ENCODE data around the gene SCMH1. TPM values are rescaled to one million over a fixed set of nuclear protein-coding genes. Genes with fewer than 3 reads are reported as not detected.
A peak's percentile ranks its signal among the peaks of the same experiment; 100 is the strongest.

The SCMH1 gene
- total RNA-seq, 1 donor from 2014 or later = 5.0 TPM

- FAIRE-seq (no peak), DNase-seq (ENCODE audit: low read depth) (peak; percentile 85)
- H3K4me3 ChIP-seq (ENCODE audit: low read depth, low read length) = no peak overlapping the region
- H3K36me3 ChIP-seq (ENCODE audit: control insufficient read depth, insufficient read depth, low read length) = no peaks in the 10 kb centered on the region
- TF ChIP-seq, protein P1, sequence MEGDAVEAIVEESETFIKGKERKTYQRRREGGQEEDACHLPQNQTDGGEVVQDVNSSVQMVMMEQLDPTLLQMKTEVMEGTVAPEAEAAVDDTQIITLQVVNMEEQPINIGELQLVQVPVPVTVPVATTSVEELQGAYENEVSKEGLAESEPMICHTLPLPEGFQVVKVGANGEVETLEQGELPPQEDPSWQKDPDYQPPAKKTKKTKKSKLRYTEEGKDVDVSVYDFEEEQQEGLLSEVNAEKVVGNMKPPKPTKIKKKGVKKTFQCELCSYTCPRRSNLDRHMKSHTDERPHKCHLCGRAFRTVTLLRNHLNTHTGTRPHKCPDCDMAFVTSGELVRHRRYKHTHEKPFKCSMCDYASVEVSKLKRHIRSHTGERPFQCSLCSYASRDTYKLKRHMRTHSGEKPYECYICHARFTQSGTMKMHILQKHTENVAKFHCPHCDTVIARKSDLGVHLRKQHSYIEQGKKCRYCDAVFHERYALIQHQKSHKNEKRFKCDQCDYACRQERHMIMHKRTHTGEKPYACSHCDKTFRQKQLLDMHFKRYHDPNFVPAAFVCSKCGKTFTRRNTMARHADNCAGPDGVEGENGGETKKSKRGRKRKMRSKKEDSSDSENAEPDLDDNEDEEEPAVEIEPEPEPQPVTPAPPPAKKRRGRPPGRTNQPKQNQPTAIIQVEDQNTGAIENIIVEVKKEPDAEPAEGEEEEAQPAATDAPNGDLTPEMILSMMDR (IDR thresholded peaks at IDR 0.05; ENCODE audit: insufficient read depth, low read length, severe bottlenecking) = no peak
- no peaks in the 10 kb centered on the region for H3K27me3 ChIP-seq (ENCODE audit: control insufficient read depth, insufficient read depth, low read length)
Measured at GRCh38 chr1:41174170-41174569, 67.9 kb downstream of the SCMH1 start.

GRCh38 chr1:41173651-41174050 is 68.5 kb downstream of the SCMH1 start:
- Histone ChIP-seq H3K27me3 (ENCODE audit: control insufficient read depth, insufficient read depth, low read length) (no peaks in the 10 kb centered on the region), H3K4me3 (ENCODE audit: low read depth, low read length) (no peak overlapping the region), H3K36me3 (ENCODE audit: control insufficient read depth, insufficient read depth, low read length) (no peaks in the 10 kb centered on the region)
- FAIRE-seq = no peak
- TF ChIP-seq, protein P1 (IDR thresholded peaks at IDR 0.05; ENCODE audit: insufficient read depth, low read length, severe bottlenecking) = no peak
- no peak for DNase-seq (ENCODE audit: low read depth)

- no peaks in the 10 kb centered on the region for H3K27me3 ChIP-seq (ENCODE audit: control insufficient read depth, insufficient read depth, low read length)
- no peak for FAIRE-seq
- H3K36me3 ChIP-seq (ENCODE audit: control insufficient read depth, insufficient read depth, low read length) = no peaks in the 10 kb centered on the region
- no peak for DNase-seq (ENCODE audit: low read depth)
- TF ChIP-seq, protein P1 (IDR thresholded peaks at IDR 0.05; ENCODE audit: insufficient read depth, low read length, severe bottlenecking) = no peak
- no peak overlapping the region for H3K4me3 ChIP-seq (ENCODE audit: low read depth, low read length)
Measured at GRCh38 chr1:41171266-41171874, 70.7 kb downstream of the SCMH1 start.

GRCh38 chr1:41169799-41170180 is 72.3 kb downstream of the SCMH1 start:
- no peak for FAIRE-seq
- no peak for DNase-seq (ENCODE audit: low read depth)
- H3K4me3 ChIP-seq (ENCODE audit: low read depth, low read length) = no peak overlapping the region

GRCh38 chr1:41169066-41169798 is 72.9 kb downstream of the SCMH1 start:
- H3K4me3 ChIP-seq (ENCODE audit: low read depth, low read length) = no peak overlapping the region
- DNase-seq (ENCODE audit: low read depth) (no peak), FAIRE-seq (no peak)
- no peaks in the 10 kb centered on the region for H3K36me3 ChIP-seq (ENCODE audit: control insufficient read depth, insufficient read depth, low read length)
- TF ChIP-seq, protein P1 (IDR thresholded peaks at IDR 0.05; ENCODE audit: insufficient read depth, low read length, severe bottlenecking) = no peak
- no peaks in the 10 kb centered on the region for H3K27me3 ChIP-seq (ENCODE audit: control insufficient read depth, insufficient read depth, low read length)

More at GRCh38 chr1:41169799-41170180, 72.3 kb downstream of the SCMH1 start:
- H3K36me3 ChIP-seq (ENCODE audit: control insufficient read depth, insufficient read depth, low read length) = no peaks in the 10 kb centered on the region
- no peaks in the 10 kb centered on the region for H3K27me3 ChIP-seq (ENCODE audit: control insufficient read depth, insufficient read depth, low read length)
- TF ChIP-seq, protein P1 (IDR thresholded peaks at IDR 0.05; ENCODE audit: insufficient read depth, low read length, severe bottlenecking) = no peak
